Ascending aorta (tissue), 2 donors: ENCODE measurements around the gene FIBP. TPM values are rescaled to one million over a fixed set of nuclear protein-coding genes. Genes with fewer than 3 reads are reported as not detected.

Experiments
- DNase-seq, 2 donors: peaks; one replicate each; pipeline ENCODE4 v3.0.0-alpha.2; 2019; ENCODE audit warnings: low spot score in 2 of 2
- H3K27ac ChIP-seq, 2 donors: fragments of 200-600 bp; sonication (generic); one replicate each; pipeline ENCODE4 v1.5.1; 2016 to 2017; ENCODE audit warnings: mild to moderate bottlenecking in 1 of 2
- H3K27me3 ChIP-seq: fragments of 200-600 bp; sonication (generic); one replicate; pipeline ENCODE4 v1.5.1; 2017
- H3K36me3 ChIP-seq, 2 donors: fragments of 200-600 bp; sonication (generic); one replicate each; pipeline ENCODE4 v1.5.1; 2016
- H3K4me1 ChIP-seq, 2 donors: fragments of 200-600 bp; sonication (generic); one replicate each; pipeline ENCODE4 v1.5.1; 2016 to 2017; ENCODE audit warnings: mild to moderate bottlenecking in 1 of 2
- H3K4me3 ChIP-seq, 2 donors: fragments of 200-600 bp; sonication (generic); one replicate each; pipeline ENCODE4 v1.5.1; 2016 to 2017; ENCODE audit warnings: mild to moderate bottlenecking in 1 of 2
- H3K9me3 ChIP-seq, 2 donors: fragments of 200-600 bp; sonication (generic); one replicate each; pipeline ENCODE4 v1.5.1; 2016
- CTCF ChIP-seq, 3 experiments: fragments of 200-600 bp in 2 of 3; fragments of 450-650 bp in 1 of 3; sonication (generic) in 2 of 3; IDR thresholded peaks; one replicate each; pipeline ENCODE4 v1.5.1; 2016 to 2019; ENCODE audit warnings: antibody characterized with exemption in 3 of 3, mild to moderate bottlenecking in 1 of 3, moderate library complexity in 1 of 3
- intact Hi-C: fragments of 100-400 bp; cut with DNase I; formaldehyde crosslinking; loops from one replicate; pipeline ENCODE4 v1.15.1; 2023
- total RNA-seq: library from RNA; depleted of rRNA; stranded (reverse); fragments of >200 nt; gene quantifications from one replicate; pipeline ENCODE4 v1.1.0, GENCODE V29; 2016

Gene FIBP
- total RNA-seq, 1 donor from 2014 or later, result 57.2 TPM

GRCh38 chr11:65869643-65870306 lies 18.5 kb downstream of the FIBP start:
- intact Hi-C loops, result no loop called here
- Histone ChIP-seq H3K27me3 (no peaks in the 10 kb centered on the region), H3K9me3 (no peaks in the 10 kb centered on the region), H3K36me3 (peaks cover 32 to 48% of the 10 kb centered on the region in 2 donors), H3K4me3 (no peak overlapping the region), H3K27ac (peak overlapping the region; percentile 12 to 92), H3K4me1 (peaks cover 3 to 17% of the 10 kb centered on the region in 2 donors)
- TF ChIP-seq CTCF (IDR thresholded peaks at IDR 0.05), result no peak
- no peak for DNase-seq

- Histone ChIP-seq H3K4me1 (peaks cover 3 to 13% of the 10 kb centered on the region in 2 donors), H3K9me3 (no peaks in the 10 kb centered on the region), H3K27ac (no peak overlapping the region), H3K4me3 (no peak overlapping the region), H3K36me3 (peaks cover 40 to 57% of the 10 kb centered on the region in 2 donors), H3K27me3 (no peaks in the 10 kb centered on the region)
- no peak for TF ChIP-seq CTCF (IDR thresholded peaks at IDR 0.05)
- intact Hi-C loops, result no loop called here
- DNase-seq, result no peak
Measured at GRCh38 chr11:65868907-65869306, 19.4 kb downstream of the FIBP start.

- no peak overlapping the region for H3K4me3 ChIP-seq
- H3K36me3 ChIP-seq, result peaks cover 48 to 64% of the 10 kb centered on the region in 2 donors
- H3K4me1 ChIP-seq, result peaks cover 3 to 11% of the 10 kb centered on the region in 2 donors
- no peaks in the 10 kb centered on the region for H3K27me3 ChIP-seq
- TF ChIP-seq CTCF (IDR thresholded peaks at IDR 0.05), result no peak
- no peak for DNase-seq
- intact Hi-C loops, result no loop called here
- no peak overlapping the region for H3K27ac ChIP-seq
- no peaks in the 10 kb centered on the region for H3K9me3 ChIP-seq
Measured at GRCh38 chr11:65868076-65868667, 20.1 kb downstream of the FIBP start.

GRCh38 chr11:65867284-65868071 lies 20.8 kb downstream of the FIBP start:
- H3K27ac ChIP-seq, result no peak overlapping the region
- peaks cover 3 to 11% of the 10 kb centered on the region in 2 donors for H3K4me1 ChIP-seq
- no peak overlapping the region for H3K4me3 ChIP-seq
- intact Hi-C loops, result no loop called here
- no peaks in the 10 kb centered on the region for H3K9me3 ChIP-seq
- TF ChIP-seq CTCF (IDR thresholded peaks at IDR 0.05), result no peak
- H3K36me3 ChIP-seq, result peaks cover 55 to 71% of the 10 kb centered on the region in 2 donors
- H3K27me3 ChIP-seq, result no peaks in the 10 kb centered on the region
- no peak for DNase-seq

- Histone ChIP-seq H3K9me3 (no peaks in the 10 kb centered on the region), H3K4me3 (no peak overlapping the region), H3K36me3 (peaks cover 61 to 79% of the 10 kb centered on the region in 2 donors), H3K4me1 (peaks cover 7 to 12% of the 10 kb centered on the region in 2 donors), H3K27ac (no peak overlapping the region), H3K27me3 (no peaks in the 10 kb centered on the region)
- intact Hi-C loops, result no loop called here
- no peak for DNase-seq
- TF ChIP-seq CTCF (IDR thresholded peaks at IDR 0.05), result no peak
Measured at GRCh38 chr11:65866509-65867283, 21.6 kb downstream of the FIBP start.
